Esophagus muscularis mucosa (tissue), 3 donors: ENCODE data around the gene CLEC16A.

ENCODE experiments used
- POLR2A ChIP-seq: fragments of 450-650 bp; IDR thresholded peaks from one replicate; pipeline ENCODE4 v1.6.1; 2017; ENCODE audit warnings: antibody characterized with exemption, moderate library complexity, mild to moderate bottlenecking, low read depth
- POLR2AphosphoS5 ChIP-seq, 2 donors: sonication (generic); formaldehyde crosslinking; IDR thresholded peaks; one replicate each; pipeline ENCODE4 v1.6.1; 2017; ENCODE audit warnings: antibody characterized with exemption in 2 of 2
- TF ChIP-seq, protein P1 (sequence below), 3 experiments: fragments of 200-600 bp in 2 of 3; fragments of 450-650 bp in 1 of 3; sonication (generic) in 2 of 3; IDR thresholded peaks; one replicate each; pipeline ENCODE4 v1.5.1; 2017 to 2019; ENCODE audit warnings: antibody characterized with exemption in 3 of 3, mild to moderate bottlenecking in 2 of 3, moderate library complexity in 1 of 3

GRCh38 chr16:11078812-11079459, 134.6 kb downstream of the CLEC16A start:
- TF ChIP-seq, protein P1, sequence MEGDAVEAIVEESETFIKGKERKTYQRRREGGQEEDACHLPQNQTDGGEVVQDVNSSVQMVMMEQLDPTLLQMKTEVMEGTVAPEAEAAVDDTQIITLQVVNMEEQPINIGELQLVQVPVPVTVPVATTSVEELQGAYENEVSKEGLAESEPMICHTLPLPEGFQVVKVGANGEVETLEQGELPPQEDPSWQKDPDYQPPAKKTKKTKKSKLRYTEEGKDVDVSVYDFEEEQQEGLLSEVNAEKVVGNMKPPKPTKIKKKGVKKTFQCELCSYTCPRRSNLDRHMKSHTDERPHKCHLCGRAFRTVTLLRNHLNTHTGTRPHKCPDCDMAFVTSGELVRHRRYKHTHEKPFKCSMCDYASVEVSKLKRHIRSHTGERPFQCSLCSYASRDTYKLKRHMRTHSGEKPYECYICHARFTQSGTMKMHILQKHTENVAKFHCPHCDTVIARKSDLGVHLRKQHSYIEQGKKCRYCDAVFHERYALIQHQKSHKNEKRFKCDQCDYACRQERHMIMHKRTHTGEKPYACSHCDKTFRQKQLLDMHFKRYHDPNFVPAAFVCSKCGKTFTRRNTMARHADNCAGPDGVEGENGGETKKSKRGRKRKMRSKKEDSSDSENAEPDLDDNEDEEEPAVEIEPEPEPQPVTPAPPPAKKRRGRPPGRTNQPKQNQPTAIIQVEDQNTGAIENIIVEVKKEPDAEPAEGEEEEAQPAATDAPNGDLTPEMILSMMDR (IDR thresholded peaks at IDR 0.05), result no peak
- peak; percentile 27 to 72 for TF ChIP-seq POLR2AphosphoS5 (IDR thresholded peaks at IDR 0.05)
- no peak for TF ChIP-seq POLR2A
